Activated CD4-positive, alpha-beta T cell treated with anti-CD3 and anti-CD28 coated beads, Interleukin-2, amount 10 ng/mL, durations not matched to agents 24 days and 14 days (primary cell): ENCODE data around the gene BRINP1. TPM values are rescaled to one million over a fixed set of nuclear protein-coding genes. Genes with fewer than 3 reads are reported as not detected.

Experiments used
- DNase-seq: peaks from one replicate; pipeline ENCODE4 v3.0.0; 2022
- H3K27ac Mint-ChIP-seq: one replicate; pipeline ENCODE4 v1.8.0; 2022; ENCODE audit warnings: mild to moderate bottlenecking, mixed read lengths
- H3K27me3 Mint-ChIP-seq: one replicate; pipeline ENCODE4 v1.8.0; 2022; ENCODE audit warnings: mixed read lengths
- H3K36me3 Mint-ChIP-seq: one replicate; pipeline ENCODE4 v1.8.0; 2022; ENCODE audit warnings: low read depth, mild to moderate bottlenecking, mixed read lengths
- H3K4me1 Mint-ChIP-seq: one replicate; pipeline ENCODE4 v1.8.0; 2021; ENCODE audit warnings: mixed read lengths
- H3K4me3 Mint-ChIP-seq: one replicate; pipeline ENCODE4 v1.8.0; 2022; ENCODE audit warnings: mild to moderate bottlenecking, moderate library complexity, mixed read lengths
- H3K9me3 Mint-ChIP-seq: one replicate; pipeline ENCODE4 v1.8.0; 2021; ENCODE audit warnings: mixed read lengths
- intact Hi-C: fragments of 100-400 bp; cut with micrococcal nuclease; formaldehyde crosslinking; loops from one replicate; pipeline ENCODE4 v1.15.1; 2023
- total RNA-seq: library from RNA; stranded (reverse); gene quantifications from 2 replicates; pipeline ENCODE4 v1.2.3, GENCODE V29; 2022

The BRINP1 gene
- total RNA-seq, 1 donor from 2014 or later: not detected

DNA sequence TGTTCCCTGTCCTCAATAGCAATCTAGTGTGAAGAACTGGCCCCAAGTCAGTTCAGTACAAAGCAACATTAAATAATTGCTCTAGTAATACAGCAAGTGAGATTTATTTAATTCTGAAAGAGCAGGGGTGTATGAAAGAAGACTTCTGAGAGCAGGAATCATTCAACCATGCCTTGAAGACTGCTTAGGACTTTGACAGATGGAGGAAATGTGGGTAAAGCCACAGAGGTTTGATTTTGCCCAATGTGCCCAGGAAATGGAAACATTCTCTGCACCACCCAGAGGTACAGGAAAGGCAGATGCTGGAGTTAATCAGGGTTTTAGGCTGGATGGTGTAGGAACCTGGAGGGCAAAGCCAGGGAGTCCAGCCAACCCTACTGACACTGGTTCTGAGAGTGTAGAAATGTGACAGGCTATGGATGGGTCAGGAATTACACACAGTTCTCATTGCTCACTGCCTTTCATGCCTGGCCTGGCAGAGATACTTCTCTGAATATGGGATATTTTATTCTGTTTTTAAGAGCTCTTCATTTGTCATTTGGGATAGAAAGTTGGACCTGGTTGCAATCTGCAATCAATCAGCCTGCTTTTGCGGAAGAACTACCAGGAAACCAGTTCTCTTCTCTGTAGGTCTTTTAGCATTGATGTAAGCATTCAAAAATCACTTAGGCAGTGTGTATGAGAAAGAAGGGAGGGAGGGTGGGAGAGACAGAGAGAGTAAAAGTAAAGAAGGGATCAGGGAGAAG, 88.3 kb downstream of the BRINP1 start:
- intact Hi-C loops: no loop called here
- DNase-seq: no peak
- Mint-ChIP-seq H3K27me3 (no peaks in the 10 kb centered on the region), H3K9me3 (no peaks in the 10 kb centered on the region), H3K27ac (no peak overlapping the region), H3K4me1 (no peaks in the 10 kb centered on the region), H3K4me3 (no peak overlapping the region), H3K36me3 (no peaks in the 10 kb centered on the region)

DNA sequence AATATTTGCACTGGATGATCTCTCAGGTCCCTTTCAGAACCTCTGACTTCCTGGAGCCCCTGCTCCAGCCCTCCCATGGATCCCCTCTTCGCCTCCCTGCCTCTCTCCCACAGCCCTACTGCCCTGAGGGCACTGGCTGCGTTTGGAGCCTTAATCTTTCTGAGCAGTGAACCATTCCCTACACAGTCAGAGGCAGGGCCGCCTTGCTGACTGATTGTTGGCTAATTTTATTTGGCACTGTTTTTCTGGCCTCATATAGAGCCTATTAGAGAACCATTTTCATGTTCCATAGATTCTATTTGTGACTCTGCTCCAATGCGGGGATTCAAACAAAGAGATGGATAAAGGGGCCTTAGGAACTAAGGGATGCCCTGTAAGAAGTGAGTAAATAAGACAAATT, 91.1 kb downstream of the BRINP1 start:
- Mint-ChIP-seq H3K4me3 (no peak overlapping the region), H3K4me1 (no peaks in the 10 kb centered on the region), H3K9me3 (no peaks in the 10 kb centered on the region), H3K36me3 (no peaks in the 10 kb centered on the region), H3K27me3 (no peaks in the 10 kb centered on the region), H3K27ac (no peak overlapping the region)
- intact Hi-C loops: no loop called here
- no peak for DNase-seq

DNA sequence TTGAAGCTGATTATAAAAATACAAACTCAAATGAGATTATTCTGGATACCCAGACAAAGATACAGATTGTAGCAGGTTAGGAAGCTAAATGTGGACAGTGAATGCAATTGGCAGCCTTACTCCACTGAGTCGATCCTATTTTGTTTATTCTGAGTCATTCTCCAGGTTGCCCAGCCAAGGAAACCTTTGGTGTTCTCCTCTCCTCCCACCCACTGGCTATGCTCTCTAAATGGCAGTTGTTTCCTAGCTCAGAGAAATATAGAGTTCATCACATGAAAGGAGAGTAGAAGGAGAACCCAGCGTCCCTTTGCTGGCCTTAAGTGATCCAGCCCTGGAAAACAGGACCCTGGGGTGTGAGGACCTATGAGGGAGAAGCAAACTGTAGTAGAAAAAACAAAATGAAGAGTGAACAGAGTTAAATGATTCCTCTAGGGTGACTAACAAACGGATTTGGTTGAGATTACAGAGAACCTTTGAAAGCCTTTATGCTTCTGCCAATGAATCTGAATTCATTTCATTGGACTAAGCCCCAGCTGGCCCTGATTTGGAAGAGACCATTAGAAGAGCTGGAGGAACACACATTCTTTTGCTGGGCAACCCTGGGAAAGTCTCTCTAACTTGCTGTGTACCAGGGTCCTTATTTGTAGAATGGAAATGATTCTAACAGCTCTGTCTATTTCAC, 95.1 kb downstream of the BRINP1 start:
- no peak overlapping the region for H3K4me3 Mint-ChIP-seq
- H3K9me3 Mint-ChIP-seq: no peaks in the 10 kb centered on the region
- H3K27ac Mint-ChIP-seq: no peak overlapping the region
- H3K4me1 Mint-ChIP-seq: no peaks in the 10 kb centered on the region
- H3K36me3 Mint-ChIP-seq: no peaks in the 10 kb centered on the region
- no peaks in the 10 kb centered on the region for H3K27me3 Mint-ChIP-seq
- no peak for DNase-seq
- intact Hi-C loops: no loop called here

DNA sequence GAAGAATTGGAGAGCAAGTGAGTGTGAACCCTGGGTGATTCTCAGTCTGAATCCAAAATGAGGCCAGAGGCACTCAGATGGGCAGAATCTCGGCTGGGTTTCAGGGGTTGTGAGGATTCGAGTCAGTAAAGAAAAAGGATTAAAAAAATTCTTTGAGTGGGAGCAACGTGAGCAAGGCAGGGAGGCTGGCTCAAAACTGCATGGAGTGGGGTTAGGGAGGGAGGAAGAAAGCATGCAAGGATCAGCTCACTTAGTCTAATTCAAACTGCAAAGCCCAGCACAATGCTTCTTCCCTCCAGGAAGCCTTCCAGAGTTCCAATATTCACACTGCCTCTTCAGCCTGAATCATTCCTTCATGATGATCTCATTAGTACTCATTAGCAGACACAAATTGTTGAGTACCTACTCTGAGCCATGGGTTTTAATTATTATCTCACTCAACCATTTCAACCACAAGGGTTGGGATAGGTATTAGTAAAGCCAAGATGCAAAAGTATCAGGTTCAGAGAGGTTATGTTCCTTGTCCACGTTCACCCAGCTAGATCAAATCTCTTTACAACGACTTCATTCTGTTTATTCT, 95.8 kb downstream of the BRINP1 start:
- Mint-ChIP-seq H3K27ac (no peak overlapping the region), H3K4me1 (no peaks in the 10 kb centered on the region), H3K4me3 (no peak overlapping the region), H3K36me3 (no peaks in the 10 kb centered on the region), H3K27me3 (no peaks in the 10 kb centered on the region), H3K9me3 (no peaks in the 10 kb centered on the region)
- intact Hi-C loops: no loop called here
- no peak for DNase-seq

DNA sequence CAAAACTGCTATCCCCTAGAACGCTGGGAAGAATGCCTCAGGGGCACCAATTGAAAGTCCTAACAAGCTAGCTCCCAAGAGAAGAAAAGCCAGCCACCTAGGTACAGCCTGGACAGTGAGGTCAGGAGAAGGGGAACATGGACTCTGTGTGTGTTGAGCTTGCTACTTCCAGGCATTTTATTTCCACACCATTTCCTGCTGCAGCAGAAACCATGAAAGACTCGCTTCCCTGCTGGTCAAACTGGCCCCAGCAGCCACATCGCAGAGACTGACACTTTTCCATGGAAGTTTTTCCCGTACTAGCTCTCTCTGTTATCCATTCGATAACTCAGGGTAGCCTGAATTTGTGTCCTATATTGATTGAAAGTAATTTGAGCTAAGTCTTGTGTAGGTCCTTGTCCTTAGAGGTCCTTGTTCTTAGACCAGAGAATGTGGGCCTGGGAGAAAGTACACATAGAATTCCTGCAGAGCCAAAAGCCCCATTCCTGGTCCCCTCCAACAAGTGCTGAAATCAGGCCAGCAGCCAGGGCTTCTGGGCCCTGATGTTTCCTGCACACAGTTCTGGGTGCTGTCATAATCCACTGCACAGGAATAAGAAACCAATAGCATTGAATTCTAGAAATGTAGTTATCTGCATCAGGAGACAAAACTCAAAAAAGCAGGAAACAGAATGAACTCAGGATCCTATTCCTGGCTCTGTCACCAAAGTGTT, 96.6 kb downstream of the BRINP1 start:
- no peaks in the 10 kb centered on the region for H3K27me3 Mint-ChIP-seq
- intact Hi-C loops: no loop called here
- no peaks in the 10 kb centered on the region for H3K4me1 Mint-ChIP-seq

DNA sequence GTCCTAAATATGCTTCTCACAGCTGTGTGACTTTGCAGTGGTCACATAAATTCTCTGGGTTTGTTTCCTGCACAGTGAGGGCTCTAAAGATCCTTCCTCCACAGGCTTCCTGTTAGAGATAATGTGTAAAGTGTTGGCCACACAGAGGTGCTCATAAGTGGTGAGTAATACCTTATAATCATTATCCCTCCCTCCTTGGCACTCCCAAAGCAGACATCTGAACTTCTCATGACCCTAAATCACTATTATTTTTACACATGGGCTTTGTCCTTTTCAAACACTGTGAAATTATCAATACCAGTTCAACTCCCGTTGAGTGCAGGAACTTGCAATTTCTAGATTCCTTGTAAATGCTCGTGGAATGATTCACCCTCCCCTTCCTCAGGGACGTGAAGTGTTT, 100.2 kb downstream of the BRINP1 start:
- no peak overlapping the region for H3K27ac Mint-ChIP-seq
- no peak for DNase-seq
- H3K36me3 Mint-ChIP-seq: no peaks in the 10 kb centered on the region
- no peak overlapping the region for H3K4me3 Mint-ChIP-seq
- no peaks in the 10 kb centered on the region for H3K9me3 Mint-ChIP-seq
- H3K4me1 Mint-ChIP-seq: no peaks in the 10 kb centered on the region
- intact Hi-C loops: no loop called here
- H3K27me3 Mint-ChIP-seq: no peaks in the 10 kb centered on the region

More for the DNA sequence above, 96.6 kb downstream of the BRINP1 start:
- no peaks in the 10 kb centered on the region for H3K36me3 Mint-ChIP-seq
- no peak overlapping the region for H3K4me3 Mint-ChIP-seq
- no peak overlapping the region for H3K27ac Mint-ChIP-seq
- no peak for DNase-seq
- H3K9me3 Mint-ChIP-seq: no peaks in the 10 kb centered on the region

DNA sequence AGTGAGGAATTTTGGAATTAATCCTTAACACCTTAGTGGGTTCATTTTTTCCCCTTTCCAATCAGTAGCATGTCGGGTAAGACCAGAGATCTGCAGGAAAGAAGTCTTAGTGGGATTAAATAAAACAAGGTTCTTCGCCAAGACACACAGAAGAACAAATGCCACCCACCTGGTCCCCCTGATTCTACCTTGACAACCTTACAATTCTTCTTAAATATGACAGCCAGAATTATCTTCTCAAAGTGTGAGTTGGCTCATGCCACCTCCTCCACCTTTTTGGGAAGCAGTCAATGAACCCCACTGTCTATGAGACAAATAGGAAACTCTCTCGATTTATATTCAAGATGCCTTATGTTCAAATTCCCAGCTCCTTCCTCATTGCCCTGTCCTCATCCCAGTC, 105.1 kb downstream of the BRINP1 start:
- Mint-ChIP-seq H3K36me3 (no peaks in the 10 kb centered on the region), H3K27me3 (no peaks in the 10 kb centered on the region), H3K27ac (no peak overlapping the region), H3K4me3 (no peak overlapping the region), H3K4me1 (no peaks in the 10 kb centered on the region), H3K9me3 (peaks cover 5% of the 10 kb centered on the region)
- no peak for DNase-seq
- intact Hi-C loops: no loop called here

DNA sequence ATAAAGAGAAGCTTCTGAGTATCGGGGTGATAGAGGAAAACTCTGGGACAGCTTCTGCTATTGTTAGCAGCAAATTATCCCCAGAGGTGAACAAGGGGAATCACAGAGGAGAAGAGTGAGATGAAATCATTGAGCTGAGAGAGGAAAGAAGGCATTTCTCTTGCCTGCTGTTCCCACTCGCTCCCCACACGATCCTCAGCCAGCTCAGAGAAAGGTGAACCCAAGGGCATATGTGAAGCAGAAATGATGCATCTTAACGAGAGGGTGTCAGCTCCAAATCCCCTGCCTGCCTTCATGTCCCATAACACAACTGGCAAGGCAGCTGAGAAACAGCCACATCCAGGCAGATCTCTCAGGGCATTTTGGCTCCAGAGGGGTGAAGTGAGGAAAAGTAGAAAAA, 111.6 kb downstream of the BRINP1 start:
- DNase-seq: no peak
- no peaks in the 10 kb centered on the region for H3K9me3 Mint-ChIP-seq
- intact Hi-C loops: no loop called here
- no peak overlapping the region for H3K4me3 Mint-ChIP-seq
- H3K27me3 Mint-ChIP-seq: no peaks in the 10 kb centered on the region
- no peak overlapping the region for H3K27ac Mint-ChIP-seq
- no peaks in the 10 kb centered on the region for H3K36me3 Mint-ChIP-seq
- no peaks in the 10 kb centered on the region for H3K4me1 Mint-ChIP-seq

DNA sequence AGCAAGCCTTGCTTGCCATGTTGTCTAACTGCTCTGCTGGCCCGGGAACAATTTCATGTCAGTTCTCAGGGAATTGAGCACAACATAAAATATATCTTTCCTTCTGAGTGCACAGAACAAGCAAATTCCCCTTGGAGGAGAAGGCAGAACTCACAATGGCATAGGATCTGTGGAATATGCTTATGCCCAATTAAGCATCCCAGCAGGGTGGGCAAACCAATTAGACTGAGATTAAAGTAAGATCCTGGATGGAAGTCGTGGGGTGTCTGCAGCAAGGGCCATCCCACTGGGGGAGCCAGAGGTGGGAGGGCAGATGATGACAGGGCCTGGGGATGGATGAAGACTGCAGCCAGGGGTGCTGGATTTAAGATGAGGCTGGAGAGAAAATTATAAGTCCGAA, 114.1 kb downstream of the BRINP1 start:
- no peak overlapping the region for H3K4me3 Mint-ChIP-seq
- no peaks in the 10 kb centered on the region for H3K9me3 Mint-ChIP-seq
- no peak for DNase-seq
- H3K27ac Mint-ChIP-seq: no peak overlapping the region
- intact Hi-C loops: no loop called here
- H3K27me3 Mint-ChIP-seq: no peaks in the 10 kb centered on the region
- no peaks in the 10 kb centered on the region for H3K4me1 Mint-ChIP-seq
- H3K36me3 Mint-ChIP-seq: no peaks in the 10 kb centered on the region

DNA sequence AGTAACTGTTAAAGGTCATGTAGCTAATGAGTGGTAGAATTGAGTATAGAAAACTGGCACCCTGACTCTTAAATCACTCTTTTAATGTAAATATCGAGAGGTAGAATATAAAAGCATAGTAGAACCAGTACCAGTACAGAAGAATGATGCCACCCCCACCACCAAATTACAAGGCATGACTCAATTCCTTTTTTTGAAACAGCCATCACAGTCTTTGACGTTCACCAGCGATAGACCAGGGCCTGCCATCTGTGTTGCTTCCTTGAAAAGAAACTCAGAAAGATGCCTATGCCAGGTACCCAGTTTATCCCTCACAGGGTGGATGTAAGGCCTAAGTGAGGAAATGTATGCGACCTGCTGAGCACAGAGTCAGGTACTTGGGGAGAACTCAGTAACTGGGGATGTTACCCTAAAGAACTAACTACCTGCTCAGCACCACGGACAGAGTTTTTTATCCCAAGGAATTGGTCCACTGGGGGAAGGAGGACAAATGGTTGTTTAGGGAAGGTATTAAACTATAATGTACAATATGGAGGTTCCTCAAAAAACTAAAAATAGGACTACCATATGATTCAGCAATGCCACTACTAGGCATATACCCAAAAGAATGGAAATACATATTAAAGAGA, 116.5 kb downstream of the BRINP1 start:
- Mint-ChIP-seq H3K9me3 (no peaks in the 10 kb centered on the region), H3K27me3 (no peaks in the 10 kb centered on the region), H3K4me1 (no peaks in the 10 kb centered on the region), H3K4me3 (no peak overlapping the region), H3K27ac (no peak overlapping the region), H3K36me3 (no peaks in the 10 kb centered on the region)
- no peak for DNase-seq
- intact Hi-C loops: no loop called here

DNA sequence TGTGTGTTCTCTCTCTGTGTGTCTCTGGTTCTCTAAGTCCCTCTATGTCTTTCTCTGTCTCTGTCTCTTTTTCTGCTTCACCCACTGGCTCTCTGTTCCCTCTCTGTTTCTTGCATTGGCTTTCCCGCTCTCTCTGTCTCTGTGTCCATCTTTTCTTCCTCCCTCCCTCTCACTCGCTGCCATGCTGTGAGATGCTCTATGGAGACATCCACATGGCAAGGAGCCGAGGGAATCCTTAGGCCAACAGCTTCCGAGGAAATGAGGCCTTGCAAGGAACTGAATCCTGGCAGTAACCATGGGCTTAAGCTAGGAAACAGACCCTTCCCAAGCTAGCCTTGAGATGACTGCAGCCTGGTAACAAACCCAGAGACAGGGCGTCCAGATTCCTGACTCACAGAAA, 117.3 kb downstream of the BRINP1 start:
- H3K4me1 Mint-ChIP-seq: no peaks in the 10 kb centered on the region
- no peak for DNase-seq
- no peak overlapping the region for H3K4me3 Mint-ChIP-seq
- intact Hi-C loops: no loop called here
- no peaks in the 10 kb centered on the region for H3K27me3 Mint-ChIP-seq
- H3K9me3 Mint-ChIP-seq: no peaks in the 10 kb centered on the region
- H3K27ac Mint-ChIP-seq: no peak overlapping the region
- H3K36me3 Mint-ChIP-seq: no peaks in the 10 kb centered on the region

DNA sequence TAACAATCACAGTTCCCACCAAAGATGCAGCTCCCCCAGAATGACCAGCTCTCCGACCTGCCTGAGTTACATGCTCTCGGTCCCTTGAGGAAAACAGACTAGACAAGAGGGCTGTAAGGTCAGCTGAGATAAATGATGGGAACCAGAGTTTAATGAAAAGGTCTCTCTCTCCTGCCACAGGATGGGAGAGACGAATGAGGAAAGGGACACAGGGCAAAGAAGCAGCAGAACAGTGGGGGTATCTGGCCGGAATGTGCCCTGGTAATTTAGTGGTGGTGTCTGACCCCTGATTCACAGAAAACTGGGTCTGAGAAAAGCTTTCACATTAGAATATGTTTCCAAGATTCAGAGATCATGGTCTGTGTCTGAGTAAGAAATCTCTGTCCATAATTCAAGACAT, 118.5 kb downstream of the BRINP1 start:
- intact Hi-C loops: no loop called here
- no peaks in the 10 kb centered on the region for H3K9me3 Mint-ChIP-seq
- H3K27me3 Mint-ChIP-seq: no peaks in the 10 kb centered on the region
- no peak overlapping the region for H3K4me3 Mint-ChIP-seq
- no peak overlapping the region for H3K27ac Mint-ChIP-seq
- no peak for DNase-seq
- H3K36me3 Mint-ChIP-seq: no peaks in the 10 kb centered on the region
- H3K4me1 Mint-ChIP-seq: no peaks in the 10 kb centered on the region

DNA sequence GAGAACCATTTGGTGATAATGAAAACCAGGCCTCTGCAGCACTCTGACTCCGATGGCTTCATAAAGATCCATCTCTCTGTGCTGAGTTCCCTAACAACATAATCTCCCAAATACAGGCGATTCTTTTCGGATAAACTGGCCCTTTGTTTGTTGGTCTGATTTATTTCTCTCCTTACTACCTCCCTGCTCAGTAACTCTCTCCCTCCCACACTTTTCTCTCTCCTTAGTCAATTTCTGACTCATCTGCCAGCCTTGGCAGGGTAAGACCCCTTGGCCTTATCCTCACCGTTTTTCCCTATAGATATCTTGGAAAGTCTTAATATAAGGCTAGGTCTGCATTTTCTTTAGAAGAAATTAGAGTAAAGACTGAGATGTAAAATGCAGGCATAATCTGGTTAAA, 128.7 kb downstream of the BRINP1 start:
- DNase-seq: no peak
- Mint-ChIP-seq H3K9me3 (no peaks in the 10 kb centered on the region), H3K4me1 (no peaks in the 10 kb centered on the region), H3K27ac (no peak overlapping the region), H3K4me3 (no peak overlapping the region), H3K36me3 (no peaks in the 10 kb centered on the region), H3K27me3 (no peaks in the 10 kb centered on the region)
- intact Hi-C loops: no loop called here

DNA sequence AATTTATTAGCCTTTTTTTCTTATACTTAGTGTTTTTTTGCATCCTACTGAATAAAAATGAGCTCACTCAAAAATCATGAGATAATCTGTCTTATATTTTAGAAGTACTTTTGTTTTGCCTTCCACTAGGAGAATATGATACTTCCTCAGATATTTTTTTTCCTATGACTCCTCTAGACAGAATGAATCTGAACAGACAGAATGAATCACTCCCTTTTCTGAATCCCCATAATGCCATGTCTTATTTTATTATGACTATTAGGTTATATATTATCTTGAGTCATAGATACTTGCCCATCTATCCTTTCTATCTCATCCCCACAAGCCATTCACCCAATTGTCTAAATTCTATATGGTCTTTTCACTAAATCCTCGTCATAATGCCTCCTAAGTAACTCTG, 134.6 kb downstream of the BRINP1 start:
- Mint-ChIP-seq H3K4me3 (no peak overlapping the region), H3K9me3 (no peaks in the 10 kb centered on the region)

More for the DNA sequence above, 134.6 kb downstream of the BRINP1 start:
- intact Hi-C loops: no loop called here
- no peaks in the 10 kb centered on the region for H3K4me1 Mint-ChIP-seq
- H3K36me3 Mint-ChIP-seq: no peaks in the 10 kb centered on the region
- no peak overlapping the region for H3K27ac Mint-ChIP-seq
- no peaks in the 10 kb centered on the region for H3K27me3 Mint-ChIP-seq
- no peak for DNase-seq
